GM23248 (cell line): ENCODE results near the gene SELENOO.

ENCODE experiments used
- EZH2 ChIP-seq: fragments of 200-600 bp; sonication (generic); IDR thresholded peaks from 2 replicates; pipeline ENCODE4 v1.6.1; 2018; ENCODE audit warnings: antibody characterized with exemption, mild to moderate bottlenecking; ENCODE audit not compliant: insufficient read depth, poor library complexity, severe bottlenecking
- EZH2phosphoT487 ChIP-seq: fragments of 200-600 bp; sonication (generic); IDR thresholded peaks from 2 replicates; pipeline ENCODE4 v1.6.1; 2018; ENCODE audit warnings: antibody characterized with exemption, moderate library complexity, mild to moderate bottlenecking, low read depth; ENCODE audit not compliant: insufficient read depth

DNA sequence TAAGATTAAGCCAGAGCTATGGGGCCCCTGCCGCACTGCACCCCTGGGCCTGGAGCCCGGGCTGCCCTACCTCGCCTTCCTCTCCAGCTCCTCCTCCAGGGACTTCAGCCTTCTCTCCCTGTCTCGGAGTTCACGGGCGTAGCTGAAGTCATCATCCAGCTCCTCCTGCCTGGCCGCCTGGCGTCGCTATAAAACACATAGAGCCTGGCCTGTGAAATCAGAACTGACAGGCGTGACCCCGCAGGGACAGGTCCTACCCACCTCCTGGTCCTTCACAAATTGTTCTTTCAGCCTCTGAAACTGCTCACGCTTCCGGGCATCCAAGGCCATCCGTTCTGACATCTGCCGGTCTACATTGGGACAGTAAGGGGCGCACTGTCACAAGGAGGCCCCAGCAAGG lies 23.3 kb downstream of the SELENOO start:
- no peak for TF ChIP-seq EZH2phosphoT487
- TF ChIP-seq EZH2 = no peak
